Caki2 (cell line): Measurements from ENCODE around the gene BRD9. TPM values are rescaled to one million over a fixed set of nuclear protein-coding genes. Genes with fewer than 3 reads are reported as not detected.
"Not testable (repeated sequence)": the region's sequence is repeated elsewhere in the genome, so short reads cannot be mapped to it uniquely, and the experiment has no call there.

ENCODE experiments used
- DNase-seq: peaks from one replicate; pipeline ENCODE4 v3.0.0-alpha.2; 2015; ENCODE audit warnings: low read depth
- in situ Hi-C: cut with HindIII; loops from 2 replicates; pipeline ENCODE4 v1.10.0; 2016; ENCODE audit warnings: low sequenced_read_pairs, low pct_unique_long_range_greater_than_20kb, mixed read lengths
- total RNA-seq: library from RNA; depleted of rRNA; stranded (reverse); fragments of >200 nt; shearing (Covaris generic); gene quantifications from 2 replicates; pipeline ENCODE4 v1.2.3, GENCODE V29; 2014; ENCODE audit warnings: low replicate concordance; rRNA removed

BRD9 gene
- total RNA-seq, result 20.4 and 29.2 TPM in 2 replicates

DNA sequence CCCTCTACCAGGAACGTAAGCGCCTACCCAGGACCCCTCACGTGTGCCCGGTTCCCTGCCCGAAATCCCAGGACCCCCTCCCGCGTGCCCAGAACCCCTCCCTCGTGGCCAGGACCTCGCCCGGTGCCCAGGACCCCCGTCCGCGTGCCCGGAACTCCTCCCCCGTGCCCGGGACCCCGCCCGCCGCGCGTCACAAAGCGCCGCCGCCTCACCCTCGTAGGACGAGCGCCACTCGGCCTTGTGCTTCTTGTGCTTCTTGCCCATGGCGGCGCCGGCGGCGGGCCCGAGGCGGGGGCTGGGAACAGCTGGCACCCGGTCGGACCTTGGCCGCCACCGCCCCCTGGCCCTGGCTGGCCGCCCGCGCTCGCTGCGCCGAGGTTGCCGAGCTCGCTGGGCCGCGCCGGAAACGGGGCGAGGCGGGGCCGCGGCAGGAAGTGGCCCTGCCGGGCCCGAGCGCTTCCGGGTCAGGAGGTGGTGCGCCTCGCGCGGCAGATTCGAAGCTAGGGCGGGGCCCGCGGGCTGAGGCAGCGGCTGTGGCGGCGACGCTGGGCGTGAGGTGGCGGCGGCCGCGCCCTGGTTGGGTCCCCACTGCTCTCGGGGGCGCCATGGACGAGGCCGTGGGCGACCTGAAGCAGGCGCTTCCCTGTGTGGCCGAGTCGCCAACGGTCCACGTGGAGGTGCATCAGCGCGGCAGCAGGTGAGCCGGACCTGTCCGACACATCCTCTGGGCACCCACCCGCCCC lies at the start of gene BRD9, which contains the start of gene TRIP13:
Gene BRD9 (minus strand): TSS at position 408 of the 743 bp plus-strand sequence. CDS start 144 bp downstream, at position 264.
Gene TRIP13 (plus strand): TSS at position 491 of the 743 bp plus-strand sequence. CDS start 115 bp downstream, at position 606.
- peak; percentile 79 for DNase-seq
- in situ Hi-C loops, result no loop called here

DNA sequence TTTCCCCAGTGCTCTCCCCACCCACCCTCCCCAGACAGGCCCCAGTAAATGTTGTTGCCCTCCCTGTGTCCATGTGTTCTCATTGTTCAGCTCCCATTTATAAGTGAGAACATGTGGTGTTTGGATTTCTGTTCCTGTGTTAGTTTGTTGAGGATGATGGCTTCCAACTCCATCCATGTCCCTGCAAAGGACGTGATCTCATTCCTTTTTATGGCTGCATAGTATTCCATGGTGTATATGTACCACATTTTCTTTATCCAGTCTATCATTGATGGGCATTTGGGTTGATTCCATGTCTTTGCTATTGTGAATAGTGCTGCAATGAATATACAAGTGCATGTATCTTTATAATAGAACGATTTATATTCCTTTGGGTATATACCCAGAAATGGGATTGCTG lies 48.1 kb upstream of the BRD9 start:
- in situ Hi-C loops, DNase-seq: not testable (repeated sequence)

DNA sequence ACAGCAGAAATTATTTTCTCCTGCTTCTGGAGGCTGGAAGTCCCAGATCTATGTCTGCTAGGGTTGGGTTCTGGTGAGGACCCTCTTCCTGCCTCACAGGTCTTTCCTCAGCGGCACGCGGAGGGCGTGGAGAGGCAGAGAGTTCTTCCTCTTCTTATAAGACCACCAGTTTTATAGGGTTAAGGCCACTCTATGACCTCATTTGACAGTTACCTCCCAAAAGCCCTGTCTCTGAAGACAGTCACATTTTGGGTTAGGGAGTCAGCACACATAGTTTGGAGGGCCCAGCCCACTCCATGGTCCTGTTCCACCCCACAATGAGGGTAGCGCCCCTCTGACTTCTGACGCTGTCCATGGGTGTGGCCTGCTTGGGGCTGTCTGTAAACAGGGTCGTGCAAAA lies 46.8 kb upstream of the BRD9 start:
- DNase-seq, result no peak
- in situ Hi-C loops, result no loop called here

DNA sequence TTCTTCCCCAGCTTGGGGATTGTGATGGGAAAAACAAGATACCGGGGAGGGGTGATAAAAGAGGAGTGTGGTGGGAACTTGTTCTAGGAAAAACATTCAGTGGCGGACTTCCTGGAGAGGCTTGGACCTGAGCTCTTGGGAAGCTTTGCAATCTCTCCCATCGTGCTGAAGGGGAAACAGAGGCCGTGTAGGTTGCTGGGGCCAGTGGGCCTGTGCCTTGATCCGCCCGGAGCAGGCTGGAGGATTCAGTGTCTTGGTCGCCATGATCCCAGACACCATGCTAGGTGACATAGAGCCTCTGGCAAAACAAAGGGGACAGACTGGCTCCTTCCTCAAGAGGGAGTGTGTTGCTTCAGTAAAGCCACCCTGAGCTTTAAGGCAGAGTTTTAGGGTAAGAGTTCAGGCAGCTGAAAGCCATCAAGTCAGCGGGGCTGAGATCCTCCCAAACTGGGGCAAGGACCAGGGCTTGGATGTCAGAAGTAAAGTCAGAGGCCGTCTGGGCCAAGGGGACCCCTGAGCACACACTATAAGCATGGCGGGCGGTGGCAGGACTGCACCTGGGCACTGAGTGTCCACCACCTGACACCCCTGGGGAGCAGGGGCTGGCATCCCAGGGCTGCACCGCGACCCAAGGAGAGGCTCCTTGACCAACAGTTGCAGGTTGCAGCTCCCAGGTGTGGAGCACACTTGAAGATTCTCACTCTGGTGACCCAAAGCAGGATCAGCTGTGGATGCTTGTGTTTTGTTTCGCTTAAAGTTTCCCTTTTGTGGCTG lies 44.7 kb upstream of the BRD9 start:
- DNase-seq, result no peak
- in situ Hi-C loops, result no loop called here

DNA sequence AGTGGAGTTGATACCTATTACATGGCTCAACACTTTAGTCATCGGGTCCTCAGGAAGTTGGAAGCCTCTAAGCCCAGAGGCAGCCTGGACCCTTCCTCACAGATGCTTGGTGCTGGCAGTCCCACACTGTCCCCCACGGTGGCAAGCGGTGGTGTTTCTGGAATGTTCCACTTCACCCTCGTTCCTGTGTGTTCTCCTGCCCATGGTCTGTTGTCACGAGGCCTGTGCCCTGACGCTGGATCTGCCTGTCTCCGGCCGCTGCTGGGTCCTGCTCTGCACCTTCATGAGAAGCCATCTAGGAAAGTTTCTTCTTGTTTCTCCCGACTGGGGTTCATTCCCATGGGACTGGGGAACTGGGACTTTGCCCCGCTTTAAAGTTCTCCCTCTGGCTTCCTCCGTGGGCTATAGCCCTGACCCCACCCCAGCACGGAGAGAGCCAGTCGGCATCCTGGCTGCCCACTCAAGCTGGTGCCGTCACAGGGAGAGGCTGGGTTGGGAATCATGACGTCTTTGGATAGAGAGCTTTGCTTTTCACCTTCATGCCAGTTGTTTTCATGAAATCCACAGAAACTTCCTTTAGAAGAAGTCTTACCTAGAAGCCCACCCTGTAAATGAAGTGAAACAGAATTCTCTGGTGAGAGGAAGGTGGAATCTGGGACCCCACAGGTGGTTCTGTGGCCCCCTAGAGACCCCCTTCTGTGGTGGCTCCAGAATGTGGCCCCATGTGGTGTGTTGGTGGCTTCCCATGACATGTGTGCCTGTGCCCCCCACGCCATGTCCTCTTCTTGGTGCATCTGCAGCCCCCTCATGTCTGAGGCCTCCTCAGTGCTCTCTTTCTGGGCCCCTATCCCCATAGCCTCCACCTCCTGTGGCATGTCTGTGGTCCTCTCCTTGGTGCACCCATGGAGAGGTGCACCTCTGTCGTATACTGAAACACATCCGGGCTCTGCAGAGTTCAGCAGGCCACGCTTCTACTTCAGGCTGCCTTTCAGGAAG lies 43.8 kb upstream of the BRD9 start:
- in situ Hi-C loops, result no loop called here
- DNase-seq, result no peak

DNA sequence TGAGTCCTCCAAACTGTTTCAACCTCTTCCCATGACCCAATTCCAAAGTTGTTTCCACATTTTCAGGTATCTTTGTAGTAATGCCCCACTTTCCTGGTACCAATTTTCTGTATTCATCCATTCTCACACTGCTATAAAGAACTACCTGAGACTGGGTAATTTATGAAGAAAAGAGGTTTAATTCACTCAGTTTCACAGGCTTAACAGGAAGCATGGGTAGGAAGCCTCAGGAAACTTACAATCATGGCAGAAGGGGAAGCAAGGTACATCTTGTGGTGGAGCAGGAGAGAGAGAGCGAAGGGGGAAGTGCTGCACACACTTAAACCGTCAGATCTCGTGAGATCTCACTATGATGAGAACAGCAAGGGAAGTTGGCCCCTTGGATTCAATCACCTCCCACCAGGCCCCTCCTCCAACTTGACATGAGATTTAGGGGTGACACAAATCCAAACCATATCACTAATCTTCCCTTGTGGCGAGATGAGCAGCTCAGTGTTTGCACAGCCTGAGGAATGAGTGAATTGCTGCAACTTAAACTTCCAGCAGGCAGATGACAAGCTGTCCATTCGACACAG lies 43.0 kb upstream of the BRD9 start:
- DNase-seq, result no peak
- in situ Hi-C loops, result no loop called here

DNA sequence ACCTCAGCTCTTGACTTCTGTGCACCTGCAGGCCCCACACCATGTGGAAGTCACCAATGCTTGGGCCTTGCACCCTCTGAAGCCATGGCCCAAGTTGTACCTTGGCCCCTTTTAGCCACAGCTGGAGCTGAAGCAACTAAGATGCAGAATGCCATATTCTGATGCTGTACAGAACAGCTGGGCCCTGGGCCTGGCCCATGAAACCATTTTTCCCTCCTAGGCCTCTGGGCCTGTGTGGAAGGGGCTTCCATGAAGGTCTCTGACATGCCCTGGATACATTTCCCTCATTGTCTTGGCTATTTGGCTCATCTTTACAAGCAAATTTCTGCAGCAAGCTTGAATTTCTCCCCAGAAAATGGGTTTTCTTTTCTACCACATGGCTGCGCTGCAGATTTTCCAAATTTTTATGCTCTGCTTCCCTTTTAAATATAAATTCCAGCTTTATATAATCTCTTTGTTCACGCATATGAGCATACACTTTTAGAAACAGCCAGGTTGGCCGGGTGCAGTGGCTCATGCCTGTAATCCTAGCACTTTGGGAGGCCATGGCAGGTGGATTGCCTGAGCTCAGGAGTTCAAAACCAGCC lies 41.9 kb upstream of the BRD9 start:
- DNase-seq, in situ Hi-C loops: not testable (repeated sequence)

DNA sequence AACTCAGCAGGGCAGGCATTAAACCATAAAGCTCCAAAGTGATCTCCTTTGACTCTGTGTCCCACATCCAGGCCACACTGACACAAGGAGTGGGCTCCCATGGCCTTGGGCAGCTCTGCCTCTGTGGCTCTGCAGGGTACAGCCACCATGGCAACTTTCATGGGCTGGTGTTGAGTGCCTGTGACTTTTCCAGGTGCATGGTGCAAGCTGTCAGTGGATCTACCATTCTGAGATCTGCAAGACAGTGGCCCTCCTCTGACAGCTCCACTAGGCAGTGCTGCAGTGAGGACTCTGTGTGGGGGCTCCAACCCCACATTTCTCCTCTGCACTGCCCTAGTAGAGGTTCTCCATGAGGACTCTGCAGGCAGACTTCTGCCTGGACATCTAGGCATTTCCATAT lies 41.4 kb upstream of the BRD9 start:
- in situ Hi-C loops, DNase-seq: not testable (repeated sequence)

DNA sequence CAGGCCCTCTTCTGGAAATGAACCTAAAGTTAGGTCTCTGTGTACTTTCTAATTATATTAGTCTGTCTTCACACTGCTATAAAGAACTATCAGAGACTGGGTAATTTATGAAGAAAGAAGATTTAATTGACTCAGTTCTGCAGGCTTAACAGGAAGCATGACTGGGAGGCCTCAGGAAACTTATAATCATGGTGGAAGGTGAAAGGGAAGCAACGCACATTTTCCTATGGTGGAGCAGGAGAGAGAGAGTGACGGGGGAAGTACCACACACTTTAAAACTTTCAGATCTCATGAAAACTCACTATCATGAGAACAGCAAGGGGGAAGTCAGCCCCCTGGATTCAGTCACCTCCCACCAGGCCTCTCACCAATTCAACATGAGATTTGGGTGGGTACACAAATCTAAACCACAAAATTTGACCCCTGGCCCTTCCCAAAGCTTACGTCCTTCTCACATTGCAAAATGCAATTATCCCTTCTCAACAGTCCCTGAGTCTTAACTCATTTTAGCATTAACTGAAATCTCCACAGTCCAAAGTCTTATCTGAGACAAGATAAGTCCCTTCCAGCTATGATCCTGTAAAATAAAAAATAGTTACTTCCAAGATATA lies 40.8 kb upstream of the BRD9 start:
- no peak for DNase-seq
- in situ Hi-C loops, result no loop called here

DNA sequence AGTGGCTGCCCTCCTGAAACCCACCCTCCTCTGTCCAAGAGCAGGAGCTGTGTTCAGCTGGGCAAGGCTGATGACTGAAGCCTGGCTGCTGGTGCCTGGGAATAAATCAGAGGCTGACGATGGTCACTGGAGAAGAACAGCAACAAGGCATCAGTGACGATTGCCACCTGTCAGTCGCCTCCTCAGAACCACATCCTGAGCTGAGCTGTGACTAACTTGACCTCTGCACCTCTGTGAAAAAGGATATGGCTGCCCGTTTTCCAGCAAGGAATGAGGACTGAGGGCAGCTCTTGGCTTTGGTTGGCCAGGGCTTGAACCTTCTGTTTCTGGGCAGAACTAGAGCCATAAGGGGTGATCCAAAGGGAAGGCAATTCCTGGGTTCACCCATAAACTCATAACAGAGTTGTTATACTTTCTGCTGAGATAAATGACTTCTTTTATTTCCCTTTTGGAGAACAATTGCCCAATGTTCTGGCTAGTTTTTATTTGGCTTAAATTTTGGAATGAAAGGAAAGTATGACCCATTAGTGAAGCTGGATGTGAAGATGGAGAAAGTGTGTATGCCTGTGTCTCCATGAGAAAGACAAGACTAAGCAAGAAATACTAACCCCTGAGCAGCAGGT lies 40.1 kb upstream of the BRD9 start:
- DNase-seq, result no peak
- in situ Hi-C loops, result no loop called here

DNA sequence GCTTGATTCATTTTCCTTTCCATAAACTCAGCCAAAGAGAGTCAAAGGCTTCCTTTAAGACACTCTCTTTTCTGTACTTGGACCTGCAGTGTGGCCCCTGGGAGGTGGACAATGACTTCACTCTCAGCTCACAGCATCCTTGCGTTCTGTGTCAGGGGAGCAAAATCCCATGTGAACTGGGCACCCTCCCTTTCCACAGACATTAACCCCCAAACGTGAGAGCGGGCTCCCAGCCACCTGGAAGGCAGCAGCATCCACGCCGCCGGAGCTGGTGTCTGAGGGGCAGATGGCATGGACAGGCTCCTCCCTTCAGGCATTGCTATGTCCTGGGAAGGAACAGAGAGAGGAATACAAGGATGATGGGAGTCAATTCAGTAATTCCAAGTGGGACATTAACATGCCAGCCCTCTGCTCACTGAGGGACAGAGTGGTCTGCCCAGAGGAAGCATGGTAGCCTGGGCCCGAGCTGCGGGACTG lies 39.6 kb upstream of the BRD9 start:
- in situ Hi-C loops, result no loop called here
- DNase-seq, result no peak

DNA sequence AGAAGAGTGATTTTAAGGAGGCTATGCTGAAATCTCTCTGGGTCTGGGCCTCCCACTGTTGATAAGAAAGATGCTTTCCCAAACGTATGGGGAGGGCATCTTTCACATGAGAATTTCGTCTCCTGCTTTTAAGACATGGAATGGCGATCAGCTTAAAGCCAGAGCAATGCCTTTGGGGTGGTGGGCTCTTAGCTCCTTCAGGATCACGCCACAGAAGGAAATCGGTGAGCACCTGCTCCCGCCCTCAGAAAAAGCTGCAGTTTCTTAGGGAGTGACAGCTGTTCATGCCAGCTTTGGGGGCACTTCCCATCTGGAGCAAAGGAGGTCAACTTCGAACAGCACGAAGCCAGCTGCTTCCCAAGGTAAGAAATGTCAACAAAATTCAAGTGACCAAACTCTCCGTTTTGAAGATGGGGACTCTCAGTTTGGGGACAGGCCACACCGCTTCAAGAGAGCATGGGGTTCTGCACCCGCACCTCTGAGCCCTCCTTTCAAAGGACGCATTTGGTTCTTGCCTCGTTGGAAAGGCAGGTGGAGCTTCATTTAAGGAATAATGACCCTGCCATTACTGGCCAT lies 39.1 kb upstream of the BRD9 start:
- in situ Hi-C loops, result no loop called here
- DNase-seq, result no peak

DNA sequence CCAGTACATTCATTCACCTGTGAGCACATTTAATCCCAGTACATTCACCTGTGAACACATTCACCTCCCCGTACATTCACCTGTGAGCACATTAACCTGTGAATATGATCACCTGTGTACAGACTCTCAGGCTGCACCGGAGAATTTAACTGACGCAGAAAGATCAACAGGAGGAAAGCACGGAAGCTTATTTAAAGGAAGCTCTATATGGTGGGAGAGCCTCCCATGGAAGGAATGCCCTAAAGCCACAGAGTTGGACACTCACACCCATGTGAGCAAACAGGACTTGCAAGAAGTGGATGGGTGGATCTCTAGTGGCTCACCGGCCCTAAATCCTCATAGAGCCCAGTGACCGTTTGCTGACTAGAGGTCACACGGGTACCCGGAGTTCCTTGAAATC lies 38.3 kb upstream of the BRD9 start:
- in situ Hi-C loops, result no loop called here
- DNase-seq, result no peak

DNA sequence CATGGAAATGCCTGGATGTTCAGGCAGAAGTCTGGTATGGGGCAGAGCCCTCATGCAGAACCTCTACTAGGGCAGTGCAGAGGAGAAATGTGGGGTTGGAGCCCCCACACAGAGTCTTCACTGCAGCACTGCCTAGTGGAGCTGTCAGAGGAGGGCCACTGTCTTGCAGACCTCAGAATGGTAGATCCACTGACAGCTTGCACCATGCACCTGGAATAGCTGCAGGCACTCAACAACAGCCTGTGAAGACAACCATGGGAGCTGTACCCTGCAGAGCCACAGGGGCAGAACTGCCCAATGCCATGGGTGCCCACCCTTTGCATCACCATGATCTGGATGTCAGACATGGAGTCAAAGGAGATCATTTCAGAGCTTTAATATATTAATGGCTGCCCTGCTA lies 37.0 kb upstream of the BRD9 start:
- in situ Hi-C loops, result no loop called here
- DNase-seq, result no peak

DNA sequence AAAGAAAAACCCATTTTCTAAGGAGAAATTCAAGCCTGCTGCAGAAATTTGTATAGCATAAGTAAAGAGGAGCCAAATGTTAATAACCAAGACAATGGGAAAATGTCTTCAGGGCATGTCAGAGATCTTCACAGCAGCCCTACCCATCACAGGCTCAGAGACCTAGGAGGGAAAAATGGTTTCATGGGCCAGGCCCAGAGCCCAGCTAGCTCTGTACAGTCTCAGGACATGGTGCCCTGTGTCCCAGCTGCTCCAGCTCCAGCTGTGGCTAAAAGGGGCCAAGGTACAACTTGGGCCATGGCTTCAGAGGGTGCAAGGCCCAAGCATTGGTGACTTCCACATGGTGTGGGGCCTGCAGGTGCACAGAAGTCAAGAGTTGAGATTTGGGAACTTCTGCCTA lies 36.6 kb upstream of the BRD9 start:
- DNase-seq, in situ Hi-C loops: not testable (repeated sequence)

DNA sequence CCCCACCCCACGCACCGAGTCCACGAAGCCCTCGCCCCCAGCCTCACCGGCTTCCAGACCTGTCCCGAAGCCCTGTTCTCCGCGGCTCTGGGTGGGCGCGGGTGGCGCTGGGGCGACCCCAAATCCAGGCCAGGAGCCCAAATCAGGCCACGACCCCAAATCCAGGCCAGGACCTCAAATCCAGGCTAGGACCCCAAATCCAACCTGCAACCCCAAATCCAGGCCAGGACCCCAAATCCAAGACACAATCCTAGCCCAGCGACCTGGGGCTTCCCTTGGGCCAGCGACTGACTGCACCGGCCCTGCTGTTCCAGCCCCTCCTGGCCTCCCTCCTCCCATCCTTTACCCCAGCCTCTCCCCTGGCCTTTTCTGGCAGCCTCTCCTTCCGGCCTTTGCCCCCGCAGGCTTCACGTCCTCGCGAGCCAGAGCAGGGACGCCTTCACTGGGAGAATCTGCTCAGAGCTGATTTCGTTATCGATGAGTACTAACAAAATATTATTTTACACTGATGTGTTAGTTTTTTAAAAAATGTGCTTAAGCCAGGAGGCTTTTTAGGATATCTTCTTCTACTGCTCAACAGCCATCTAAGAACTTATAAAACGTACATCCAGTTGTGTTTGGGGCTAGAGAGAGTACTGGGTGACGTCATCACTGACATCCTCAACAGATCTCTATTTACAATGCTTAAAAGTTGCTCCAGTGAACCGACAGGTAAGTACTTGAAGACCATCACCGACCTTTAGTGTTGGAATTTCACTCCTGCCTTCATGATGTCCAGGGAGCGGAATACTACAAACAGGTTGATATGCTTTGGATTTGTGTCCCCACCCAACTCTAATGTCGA lies 34.8 kb upstream of the BRD9 start:
- DNase-seq, result no peak
- in situ Hi-C loops, result no loop called here
